Right atrium auricular region (tissue), 2 donors: ENCODE results near the gene SLC25A53. TPM values are rescaled to one million over a fixed set of nuclear protein-coding genes. Genes with fewer than 3 reads are reported as not detected.

ENCODE experiments used
- DNase-seq: peaks from one replicate; pipeline ENCODE4 v3.0.0-alpha.2; 2019; ENCODE audit warnings: low spot score
- H3K27ac ChIP-seq, 2 donors: fragments of 200-600 bp; sonication (generic); 1 replicate in 1 of 2; 2 replicates in 1 of 2; pipeline ENCODE4 v1.5.1; 2016 to 2019
- H3K27me3 ChIP-seq, 2 donors: fragments of 200-600 bp; sonication (generic); one replicate each; pipeline versions ENCODE4 v1.5.1 to v1.6.0; 2017 to 2019
- H3K36me3 ChIP-seq: fragments of 200-600 bp; sonication (generic); one replicate; pipeline ENCODE4 v1.5.1; 2016
- H3K4me1 ChIP-seq, 2 donors: fragments of 200-600 bp; sonication (generic); one replicate each; pipeline versions ENCODE4 v1.5.1 to v1.6.0; 2017 to 2019
- H3K4me3 ChIP-seq, 2 donors: fragments of 200-600 bp; sonication (generic); 1 replicate in 1 of 2; 2 replicates in 1 of 2; pipeline ENCODE4 v1.5.1; 2017 to 2019; ENCODE audit warnings: mild to moderate bottlenecking in 1 of 2, moderate library complexity in 1 of 2
- H3K9me3 ChIP-seq, 2 donors: fragments of 200-600 bp; sonication (generic); one replicate each; pipeline ENCODE4 v1.5.1; 2019
- total RNA-seq, 2 donors: library from RNA; depleted of rRNA; stranded (reverse); fragments of >200 nt; gene quantifications; one replicate each; pipeline ENCODE4 v1.1.0, GENCODE V29; 2016
- TF ChIP-seq, protein P1 (sequence below), 2 donors: fragments of 200-600 bp; sonication (generic); IDR thresholded peaks; one replicate each; pipeline ENCODE4 v1.5.1; 2019; ENCODE audit warnings: antibody characterized with exemption in 2 of 2

Gene SLC25A53
- total RNA-seq, 2 donors from 2014 or later: 10.7 to 13.5 TPM

DNA sequence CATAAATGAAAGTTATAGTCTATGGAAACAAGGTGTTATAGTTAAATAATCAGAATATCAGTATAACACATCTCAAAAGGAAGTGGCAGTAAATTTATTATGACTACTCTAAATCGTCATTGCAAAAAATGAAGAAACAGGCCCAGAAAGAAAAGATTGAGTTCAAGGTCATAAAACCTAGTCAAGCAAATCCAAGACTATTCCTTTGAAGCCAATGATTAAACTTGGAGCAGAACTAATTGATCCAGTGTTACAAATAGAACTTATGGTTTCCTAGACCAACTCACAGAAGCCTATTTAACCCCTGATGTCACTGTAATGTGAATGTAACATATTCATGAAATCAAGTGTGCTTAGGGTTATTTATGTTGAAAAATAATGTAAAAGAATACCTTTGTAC is 11.3 kb upstream of the SLC25A53 start:
- DNase-seq: no peak
- no peak overlapping the region for H3K4me3 ChIP-seq
- no peaks in the 10 kb centered on the region for H3K36me3 ChIP-seq
- H3K27me3 ChIP-seq: no peaks in the 10 kb centered on the region
- no peak overlapping the region for H3K27ac ChIP-seq
- TF ChIP-seq, protein P1, sequence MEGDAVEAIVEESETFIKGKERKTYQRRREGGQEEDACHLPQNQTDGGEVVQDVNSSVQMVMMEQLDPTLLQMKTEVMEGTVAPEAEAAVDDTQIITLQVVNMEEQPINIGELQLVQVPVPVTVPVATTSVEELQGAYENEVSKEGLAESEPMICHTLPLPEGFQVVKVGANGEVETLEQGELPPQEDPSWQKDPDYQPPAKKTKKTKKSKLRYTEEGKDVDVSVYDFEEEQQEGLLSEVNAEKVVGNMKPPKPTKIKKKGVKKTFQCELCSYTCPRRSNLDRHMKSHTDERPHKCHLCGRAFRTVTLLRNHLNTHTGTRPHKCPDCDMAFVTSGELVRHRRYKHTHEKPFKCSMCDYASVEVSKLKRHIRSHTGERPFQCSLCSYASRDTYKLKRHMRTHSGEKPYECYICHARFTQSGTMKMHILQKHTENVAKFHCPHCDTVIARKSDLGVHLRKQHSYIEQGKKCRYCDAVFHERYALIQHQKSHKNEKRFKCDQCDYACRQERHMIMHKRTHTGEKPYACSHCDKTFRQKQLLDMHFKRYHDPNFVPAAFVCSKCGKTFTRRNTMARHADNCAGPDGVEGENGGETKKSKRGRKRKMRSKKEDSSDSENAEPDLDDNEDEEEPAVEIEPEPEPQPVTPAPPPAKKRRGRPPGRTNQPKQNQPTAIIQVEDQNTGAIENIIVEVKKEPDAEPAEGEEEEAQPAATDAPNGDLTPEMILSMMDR (IDR thresholded peaks at IDR 0.05): no peak
- no peaks in the 10 kb centered on the region for H3K9me3 ChIP-seq
- peaks cover 0 to 13% of the 10 kb centered on the region in 2 donors for H3K4me1 ChIP-seq

DNA sequence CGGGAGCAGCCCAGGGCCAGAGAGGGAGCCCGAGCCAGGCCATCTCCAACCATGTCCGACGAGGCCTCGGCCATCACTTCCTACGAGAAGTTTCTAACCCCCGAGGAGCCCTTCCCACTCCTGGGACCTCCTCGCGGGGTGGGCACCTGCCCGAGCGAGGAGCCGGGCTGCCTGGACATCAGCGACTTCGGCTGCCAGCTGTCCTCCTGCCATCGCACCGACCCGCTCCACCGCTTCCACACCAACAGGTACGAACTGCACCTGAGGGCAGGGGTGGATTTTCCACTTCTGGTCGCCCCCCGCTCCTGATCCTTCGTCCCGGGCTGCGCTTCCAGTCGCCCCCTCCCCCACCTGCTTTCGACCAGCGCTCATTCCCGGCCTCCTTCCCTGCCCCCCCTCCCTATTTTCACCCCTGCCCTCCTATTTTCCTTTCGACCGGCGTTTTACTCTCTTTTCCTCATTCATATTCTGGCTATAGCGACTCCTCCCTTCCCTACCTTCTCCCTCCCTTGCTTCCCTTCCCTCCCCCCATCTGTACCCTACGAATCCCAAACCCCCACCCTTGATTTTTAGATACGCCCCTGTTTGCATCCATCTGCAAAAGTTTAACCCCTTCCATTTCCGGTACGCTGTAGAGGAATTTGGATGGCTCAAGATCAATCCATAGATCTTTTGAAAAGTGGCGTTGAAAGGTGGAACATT is 10.1 kb upstream of the SLC25A53 start:
- H3K9me3 ChIP-seq: no peaks in the 10 kb centered on the region
- peak overlapping the region; percentile 62 to 69 for H3K4me3 ChIP-seq
- no peaks in the 10 kb centered on the region for H3K36me3 ChIP-seq
- no peaks in the 10 kb centered on the region for H3K27me3 ChIP-seq
- H3K4me1 ChIP-seq: peaks cover 0 to 13% of the 10 kb centered on the region in 2 donors
- DNase-seq: no peak
- H3K27ac ChIP-seq: peak overlapping the region; percentile 81 to 85
- TF ChIP-seq, protein P1 (IDR thresholded peaks at IDR 0.05): no peak

DNA sequence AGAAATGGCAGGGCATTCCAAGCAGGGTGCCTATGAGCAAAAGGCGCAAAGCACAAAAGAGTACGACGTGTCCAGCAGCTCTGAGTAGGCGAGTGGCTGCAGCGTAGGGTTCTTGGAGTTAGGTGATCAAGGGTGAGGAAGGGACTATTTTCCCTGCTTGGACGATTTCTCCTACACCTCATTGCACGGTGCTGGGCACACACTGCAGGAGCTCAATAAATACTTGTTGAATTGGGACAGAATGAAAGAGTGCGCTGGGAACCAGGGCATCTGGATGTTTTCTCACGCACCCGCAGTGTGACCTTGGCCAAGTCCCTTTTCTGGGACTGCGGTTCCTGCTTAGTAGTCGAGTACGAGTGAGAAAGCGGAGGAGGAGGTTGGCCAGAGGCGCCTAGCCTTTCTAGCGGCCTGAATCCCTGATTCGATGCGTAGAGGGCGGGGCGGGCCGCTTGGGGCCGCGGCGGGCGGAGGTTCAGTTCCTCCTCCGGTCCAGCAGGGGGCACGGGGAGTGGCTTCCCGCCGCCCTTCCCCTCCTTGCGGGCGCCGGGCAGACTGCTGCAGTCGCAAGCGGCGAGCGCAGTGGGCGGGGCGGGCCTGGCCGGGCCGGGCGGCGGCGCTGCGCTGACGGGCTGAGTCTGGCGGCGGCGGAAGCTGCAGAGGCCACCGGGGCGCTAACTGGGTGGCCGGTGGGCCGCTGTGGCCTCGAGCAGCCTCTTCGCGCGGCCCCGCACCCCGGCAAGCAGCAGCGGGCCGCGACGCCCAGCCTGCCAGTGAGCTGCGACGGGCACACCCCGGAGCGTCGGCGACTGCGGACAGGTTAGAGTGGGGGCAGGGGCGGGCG is 9.3 kb upstream of the SLC25A53 start, which contains the start of gene FAM199X:
FAM199X (plus strand) TSS at position 560 of the 841 bp plus-strand sequence. CDS start 333 bp downstream, outside the sequence.
- H3K4me3 ChIP-seq: peak within 1 kb of the TSS; percentile 62 to 69
- no peaks in the 10 kb centered on the region for H3K9me3 ChIP-seq
- no peaks in the 10 kb centered on the region for H3K27me3 ChIP-seq
- peak within 1 kb of the TSS; percentile 81 to 85 for H3K27ac ChIP-seq
- H3K4me1 ChIP-seq: peaks cover 0 to 13% of the 10 kb centered on the region in 2 donors
- no peaks in the 10 kb centered on the region for H3K36me3 ChIP-seq
- TF ChIP-seq, protein P1 (IDR thresholded peaks at IDR 0.05): peak; percentile 61 to 70
- peak; percentile 83 for DNase-seq

DNA sequence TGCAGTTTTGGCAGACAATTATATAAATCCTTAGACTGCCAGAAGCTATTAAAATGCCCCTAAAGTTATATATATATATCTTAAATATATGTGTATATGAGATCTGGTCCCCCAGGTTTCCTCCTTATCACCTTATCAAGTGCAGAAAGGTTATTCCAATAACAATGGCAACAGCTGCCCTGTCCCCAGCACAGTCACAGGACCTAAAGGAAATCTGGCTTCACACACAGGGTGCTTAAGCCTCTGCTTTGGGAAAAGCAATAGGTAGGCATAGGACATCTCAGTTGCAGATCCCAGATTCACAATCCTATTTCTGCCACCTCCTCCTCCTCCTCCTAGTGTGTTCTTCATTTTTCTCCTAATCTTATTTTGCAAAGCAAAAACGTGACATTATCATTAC is 5.8 kb downstream of the SLC25A53 start:
- Histone ChIP-seq H3K4me3 (no peak overlapping the region), H3K9me3 (no peaks in the 10 kb centered on the region), H3K27me3 (no peaks in the 10 kb centered on the region), H3K27ac (no peak overlapping the region), H3K36me3 (no peaks in the 10 kb centered on the region), H3K4me1 (peaks cover 0 to 5% of the 10 kb centered on the region in 2 donors)
- DNase-seq: no peak
- TF ChIP-seq, protein P1 (IDR thresholded peaks at IDR 0.05): no peak

DNA sequence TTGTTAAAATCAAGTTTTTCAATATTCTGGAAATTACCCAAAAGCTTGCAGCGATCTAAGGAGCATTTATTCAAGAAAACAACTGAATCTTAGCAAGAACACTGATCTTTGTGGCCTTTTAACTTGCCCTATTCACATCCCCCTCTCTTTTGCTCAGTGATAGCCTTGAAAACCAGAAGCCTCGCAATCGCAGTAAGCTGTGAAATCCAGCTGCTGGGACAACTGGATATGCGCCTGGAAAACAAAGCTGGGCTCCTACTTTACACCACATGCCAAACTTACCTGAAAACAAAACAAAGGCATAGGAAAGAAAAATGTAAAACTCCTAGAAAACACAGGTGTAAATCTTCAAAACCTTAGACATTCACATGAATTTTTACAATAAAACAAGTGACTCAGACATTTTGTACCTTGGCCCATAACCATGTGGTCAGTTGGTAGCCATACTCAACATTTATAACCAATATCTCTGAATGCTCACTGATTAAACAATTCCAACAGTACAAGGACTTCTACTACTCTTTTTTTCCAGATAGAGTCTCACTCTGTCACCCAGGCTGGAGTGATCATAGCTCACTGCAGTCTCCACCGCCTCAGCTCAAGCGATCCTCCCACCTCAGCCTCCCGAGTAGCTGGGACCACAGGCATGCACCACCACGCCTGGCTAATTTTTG is 15.6 kb downstream of the SLC25A53 start:
- Histone ChIP-seq H3K36me3 (no peaks in the 10 kb centered on the region), H3K27ac (no peak overlapping the region), H3K4me3 (no peak overlapping the region), H3K9me3 (no peaks in the 10 kb centered on the region), H3K27me3 (no peaks in the 10 kb centered on the region), H3K4me1 (peaks cover under 1 to 4% of the 10 kb centered on the region in 2 donors)
- no peak for DNase-seq
- TF ChIP-seq, protein P1 (IDR thresholded peaks at IDR 0.05): no peak
